K562 (cell line): ENCODE measurements around the gene ADGRA1. TPM values are rescaled to one million over a fixed set of nuclear protein-coding genes. Genes with fewer than 3 reads are reported as not detected.
"Not testable (repeated sequence)": the region's sequence is repeated elsewhere in the genome, so short reads cannot be mapped to it uniquely, and the experiment has no call there.

Experiments
- ATAC-seq: fragments of 200-7000 bp; cut with Tn5 transposase; 3 replicates; pipeline ENCODE4 v1.9.1; 2020; ENCODE audit warnings: moderate library complexity
- BruUV-seq: library from RNA; stranded (reverse); fragments of 400-500 nt; replicated peaks from 2 replicates; lab custom pipeline; 2021; lab: Mats Ljungman, UMichigan
- CTCF ChIA-PET: fragments of 300-600 bp; formaldehyde crosslinking; extraction: SDS; loops from one replicate; lab custom pipeline; 2021; ENCODE audit warnings: low intra/inter-chr PET ratio; lab: Yijun Ruan, JAX
- POLR2A ChIA-PET: fragments of 300-600, 350-650 bp; sonication (Branson Sonifier 250); formaldehyde crosslinking; extraction: SDS; loops from one replicate; lab custom pipeline; 2021; ENCODE audit warnings: antibody characterized with exemption, inconsistent platforms; lab: Yijun Ruan, JAX
- DNase-seq, 4 experiments: peaks; one replicate each; pipeline versions ENCODE4 v3.0.0 to v3.0.0-alpha.2; 2011 to 2018; ENCODE audit warnings: low spot score in 3 of 4, mixed read lengths in 3 of 4; ENCODE audit errors: extremely low read depth in 1 of 4
- FAIRE-seq: peaks from 2 replicates; lab custom pipeline; 2011; peaks lifted over from hg19 to GRCh38; lab: Jason Lieb, UNC
- H2AFZ ChIP-seq: 2 replicates; pipeline ENCODE4 v1.6.0; 2011; ENCODE audit warnings: low read depth, low read length, control low read depth, inconsistent platforms
- H3K27ac ChIP-seq: fragments of 200-600 bp; 3 replicates; pipeline ENCODE4 v1.8.0; 2011; ENCODE audit warnings: low read depth, mild to moderate bottlenecking, control low read depth, inconsistent platforms, low read length, moderate library complexity, mixed read lengths; ENCODE audit errors: extremely low read depth
- H3K27me3 ChIP-seq, 2 experiments: fragments of 300-600 bp in 1 of 2; 2 replicates in 1 of 2; 3 replicates in 1 of 2; pipeline versions ENCODE4 v1.6.0 to v1.8.0; 2011; ENCODE audit warnings: inconsistent platforms in 2 of 2, low read length in 2 of 2, mild to moderate bottlenecking in 1 of 2, mixed read lengths in 1 of 2, moderate library complexity in 1 of 2; ENCODE audit not compliant: control insufficient read depth in 2 of 2, insufficient read depth in 2 of 2
- H3K36me3 ChIP-seq: fragments of 300-600 bp; 3 replicates; pipeline ENCODE4 v1.8.0; 2011; ENCODE audit warnings: mild to moderate bottlenecking, low read length, inconsistent platforms; ENCODE audit not compliant: control insufficient read depth, insufficient read depth
- H3K4me1 ChIP-seq, 2 experiments: fragments of 200-600 bp in 1 of 2; replicated peaks in 1 of 2; 2 replicates in 1 of 2; 3 replicates in 1 of 2; pipeline versions ENCODE4 v1.5.1 to v1.8.0; 2011; ENCODE audit warnings: inconsistent platforms in 2 of 2, low read length in 2 of 2, mild to moderate bottlenecking in 1 of 2, mixed read lengths in 1 of 2, moderate library complexity in 1 of 2; ENCODE audit not compliant: control insufficient read depth in 2 of 2, insufficient read depth in 2 of 2
- H3K4me2 ChIP-seq: 2 replicates; pipeline ENCODE4 v1.6.1; 2011; ENCODE audit warnings: low read length, control low read depth, inconsistent platforms, mixed read lengths; ENCODE audit not compliant: insufficient read depth
- H3K4me3 ChIP-seq: fragments of 200-600 bp; sonication (generic), shearing (Covaris generic); 2 replicates; pipeline ENCODE4 v1.5.1; 2016; ENCODE audit warnings: control low read depth, inconsistent platforms
- H3K79me2 ChIP-seq: fragments of 200-600 bp; 3 replicates; pipeline ENCODE4 v1.8.0; 2011; ENCODE audit warnings: low read length, inconsistent platforms; ENCODE audit not compliant: control insufficient read depth, insufficient read depth
- H3K9ac ChIP-seq, 2 experiments: 2 replicates each; pipeline versions ENCODE4 v1.6.0 to v1.6.1; 2011; ENCODE audit warnings: low read depth in 2 of 2, low read length in 2 of 2, control low read depth in 1 of 2, inconsistent platforms in 1 of 2, mild to moderate bottlenecking in 1 of 2, mixed read lengths in 1 of 2; ENCODE audit not compliant: insufficient read depth in 1 of 2
- H3K9me1 ChIP-seq: one replicate; pipeline ENCODE4 v1.6.0; 2011; ENCODE audit warnings: inconsistent platforms, mild to moderate bottlenecking, low read length, moderate library complexity; ENCODE audit not compliant: control insufficient read depth, insufficient read depth
- H3K9me3 ChIP-seq: replicated peaks from 2 replicates; pipeline ENCODE4 v1.5.1; 2011; ENCODE audit warnings: low read depth, low read length, inconsistent platforms; ENCODE audit not compliant: control insufficient read depth, insufficient read depth
- H4K20me1 ChIP-seq: replicated peaks from 2 replicates; pipeline ENCODE4 v1.6.1; 2011; ENCODE audit warnings: low read length, inconsistent platforms, mixed read lengths; ENCODE audit not compliant: control insufficient read depth, insufficient read depth
- CBX3 ChIP-seq, 2 experiments: IDR thresholded peaks; 1 replicate in 1 of 2; 2 replicates in 1 of 2; pipeline ENCODE4 v1.6.1; 2012; ENCODE audit warnings: inconsistent platforms in 2 of 2, low read length in 2 of 2, borderline replicate concordance in 1 of 2, control low read depth in 1 of 2
- LEF1 ChIP-seq: fragments of 450-650 bp; IDR thresholded peaks from 2 replicates; pipeline ENCODE4 v1.6.1; 2016; ENCODE audit warnings: mild to moderate bottlenecking
- RB1 ChIP-seq: fragments of 450-650 bp; IDR thresholded peaks from 2 replicates; pipeline ENCODE4 v1.6.1; 2017; ENCODE audit warnings: low read depth, mild to moderate bottlenecking
- ZNF133 ChIP-seq: fragments of 250-450 bp; sonication (Bioruptor Pico); IDR thresholded peaks from 2 replicates; pipeline ENCODE4 v1.4.0; 2020; ENCODE audit warnings: mild to moderate bottlenecking
- ZNF24 ChIP-seq: fragments of 450-650 bp; IDR thresholded peaks from 2 replicates; pipeline ENCODE4 v1.6.1; 2016
- ZNF586 ChIP-seq: fragments of 450-650 bp; formaldehyde crosslinking; conservative IDR thresholded peaks from 2 replicates; pipeline ENCODE4 v1.4.0; 2020; ENCODE audit warnings: mild to moderate bottlenecking, moderate library complexity
- WGBS: fragments of 100-300 bp; shearing (Covaris generic); methylation state at CpG from one replicate; pipeline ENCODE4 v1.1.6; 2016; ENCODE audit warnings: low coverage, mixed read lengths; ENCODE audit not compliant: insufficient coverage; ENCODE audit errors: missing lambda C conversion rate; 5-methylcytosine and 5-hydroxymethylcytosine counted together
- in situ Hi-C: fragments of 300-500 bp; cut with MboI; formaldehyde crosslinking; loops from 4 replicates; pipeline ENCODE4 v1.15.0; 2018; ENCODE audit warnings: inconsistent platforms, mixed read lengths
- intact Hi-C: fragments of 100-400 bp; cut with micrococcal nuclease; formaldehyde crosslinking; loops from 2 replicates; pipeline ENCODE4 v1.14.2; 2022
- polyA plus RNA-seq, 8 experiments: library from polyadenylated mRNA; depleted of rRNA in 4 of 8; stranded (reverse) in 5 of 8; unstranded in 3 of 8; fragments of >200 nt; fragmentation: Nextera tagmentation in 2 of 8; fragmentation: Illumina TruSeq in 1 of 8; extraction: Ambion mirVana in 2 of 8; extraction: Trizol in 1 of 8; gene quantifications; 2 replicates each; pipeline versions ENCODE4 v1.2.1 to v1.2.3, GENCODE V29; 2011 to 2014; ENCODE audit warnings: inconsistent platforms in 1 of 8, missing spikeins in 1 of 8
- total RNA-seq, 7 experiments: library from RNA; depleted of rRNA in 6 of 7; stranded (reverse); fragments of >200 nt in 6 of 7; fragmentation: Illumina TruSeq in 2 of 7; extraction: Trizol in 2 of 7; gene quantifications; 2 replicates each; pipeline versions ENCODE4 v1.2.1 to v1.2.3, GENCODE V29; 2011 to 2021; ENCODE audit warnings: low replicate concordance in 1 of 7
- TF ChIP-seq, protein P1 (sequence below): fragments of 200-800 bp; sonication (Bioruptor generic); IDR thresholded peaks from 2 replicates; pipeline ENCODE4 v1.6.1; 2017; ENCODE audit warnings: missing genetic modification characterization, missing compliant biosample characterization
- TF ChIP-seq, protein P2 (sequence below), 3 experiments: fragments of 200-800 bp in 1 of 3; sonication (Bioruptor generic) in 1 of 3; sonication (generic) in 1 of 3; formaldehyde crosslinking in 1 of 3; IDR thresholded peaks; 2 replicates each; pipeline versions ENCODE4 v1.6.1 to v1.8.0; 2016 to 2022; ENCODE audit warnings: mild to moderate bottlenecking in 2 of 3, missing compliant biosample characterization in 2 of 3, missing genetic modification characterization in 2 of 3, missing genetic modification reagents in 1 of 3

Gene ADGRA1
- total and polyA plus RNA-seq, 9 of the 15 experiments (the other 6 are each of a cell fraction or from before 2014, with no cell fraction given) = not detected

DNA sequence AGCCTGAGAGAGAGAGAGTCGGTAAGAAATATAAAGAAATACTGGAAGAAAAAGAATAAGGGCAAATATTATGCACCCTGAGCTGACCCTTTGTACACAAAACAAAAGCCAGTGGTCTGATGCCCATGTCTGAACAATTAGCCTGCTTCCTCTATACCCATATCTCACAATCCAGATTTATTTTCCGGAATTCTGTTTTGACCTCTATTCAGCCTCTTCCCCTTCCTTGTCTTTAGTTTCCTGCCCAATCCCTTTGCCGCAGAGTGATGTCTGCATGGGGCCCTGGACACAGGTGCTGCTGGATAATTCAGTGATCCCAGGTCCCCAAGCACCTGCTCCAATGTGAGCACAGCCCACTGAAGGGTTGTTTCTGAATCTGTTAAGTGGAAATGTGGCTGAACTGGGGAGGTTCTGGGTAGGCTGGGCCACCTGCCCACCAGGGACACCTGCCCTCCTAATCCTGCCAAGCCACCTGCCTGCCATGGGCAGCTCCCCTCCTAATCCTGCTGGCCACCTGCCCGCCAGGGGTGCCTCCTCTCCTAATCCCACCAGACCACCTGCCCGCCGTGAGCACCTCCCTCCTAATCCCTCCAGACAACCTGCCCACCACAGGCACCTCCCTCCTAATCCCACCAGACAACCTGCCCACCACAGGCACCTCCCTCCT, 23.0 kb downstream of the ADGRA1 start:
- POLR2A ChIA-PET = no interaction called here

DNA sequence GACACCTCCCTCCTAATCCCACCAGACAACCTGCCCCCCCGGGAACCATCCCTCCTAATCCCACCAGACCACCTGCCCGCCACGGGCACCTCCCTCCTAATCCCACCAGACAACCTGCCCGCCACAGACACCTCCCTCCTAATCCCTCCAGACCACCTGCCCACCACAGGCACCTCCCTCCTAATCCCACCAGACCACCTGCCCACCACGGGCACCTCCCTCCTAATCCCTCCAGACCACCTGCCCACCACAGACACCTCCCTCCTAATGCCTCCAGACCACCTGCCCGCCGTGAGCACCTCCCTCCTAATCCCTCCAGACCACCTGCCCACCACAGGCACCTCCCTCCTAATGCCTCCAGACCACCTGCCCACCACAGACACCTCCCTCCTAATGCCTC, 23.9 kb downstream of the ADGRA1 start:
- FAIRE-seq, POLR2A ChIA-PET: not testable (repeated sequence)
- in situ Hi-C loops = loop anchor here (25.0 kb wide), 1 partner anchor 449 kb away; no protein-coding TSS in a partner anchor

More for the DNA sequence above, 23.0 kb downstream of the ADGRA1 start:
- no peaks in the 10 kb centered on the region for H3K79me2 ChIP-seq
- no peak overlapping the region for H3K4me3 ChIP-seq
- CTCF ChIA-PET = no interaction called here
- no peaks in the 10 kb centered on the region for H3K36me3 ChIP-seq
- no peak overlapping the region for H3K4me2 ChIP-seq
- H3K27ac ChIP-seq = no peak overlapping the region
- ATAC-seq (no peak), DNase-seq (no peak), FAIRE-seq (no peak)
- no TSS peak for BruUV-seq
- intact Hi-C loops = no loop called here
- no peak overlapping the region for H2AFZ ChIP-seq
- H4K20me1 ChIP-seq = no peaks in the 10 kb centered on the region
- peaks cover 0 to 8% of the 10 kb centered on the region in 2 experiments; a peak in 1 of 5 replicates for H3K4me1 ChIP-seq
- in situ Hi-C loops = loop anchor here (25.0 kb wide), 1 partner anchor 448 kb away; no protein-coding TSS in a partner anchor
- H3K27me3 ChIP-seq = peaks cover 0 to 12% of the 10 kb centered on the region in 2 experiments; a peak in 2 of 5 replicates
- no peak for TF ChIP-seq ZNF586 (CRISPR knock-in tag)
- TF ChIP-seq, protein P1, sequence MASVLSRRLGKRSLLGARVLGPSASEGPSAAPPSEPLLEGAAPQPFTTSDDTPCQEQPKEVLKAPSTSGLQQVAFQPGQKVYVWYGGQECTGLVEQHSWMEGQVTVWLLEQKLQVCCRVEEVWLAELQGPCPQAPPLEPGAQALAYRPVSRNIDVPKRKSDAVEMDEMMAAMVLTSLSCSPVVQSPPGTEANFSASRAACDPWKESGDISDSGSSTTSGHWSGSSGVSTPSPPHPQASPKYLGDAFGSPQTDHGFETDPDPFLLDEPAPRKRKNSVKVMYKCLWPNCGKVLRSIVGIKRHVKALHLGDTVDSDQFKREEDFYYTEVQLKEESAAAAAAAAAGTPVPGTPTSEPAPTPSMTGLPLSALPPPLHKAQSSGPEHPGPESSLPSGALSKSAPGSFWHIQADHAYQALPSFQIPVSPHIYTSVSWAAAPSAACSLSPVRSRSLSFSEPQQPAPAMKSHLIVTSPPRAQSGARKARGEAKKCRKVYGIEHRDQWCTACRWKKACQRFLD = no peak
- no peak for TF ChIP-seq ZNF24
- TF ChIP-seq ZNF133 = no peak
- TF ChIP-seq, protein P2, sequence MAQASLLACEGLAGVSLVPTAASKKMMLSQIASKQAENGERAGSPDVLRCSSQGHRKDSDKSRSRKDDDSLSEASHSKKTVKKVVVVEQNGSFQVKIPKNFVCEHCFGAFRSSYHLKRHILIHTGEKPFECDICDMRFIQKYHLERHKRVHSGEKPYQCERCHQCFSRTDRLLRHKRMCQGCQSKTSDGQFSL (CRISPR knock-in tag; IDR thresholded peaks at IDR 0.05) = no peak
- TF ChIP-seq, protein P2 (tag; IDR thresholded peaks at IDR 0.05) = no peak
- no peak for TF ChIP-seq RB1
- TF ChIP-seq LEF1 = no peak
- TF ChIP-seq CBX3 (IDR thresholded peaks at IDR 0.05; ENCODE audit: borderline replicate concordance in 1 of 2, low read length in 2 of 2) = no peak
- WGBS = 0% methylated on average over 4 of the region's 6 CpGs
- H3K9me3 ChIP-seq = no peaks in the 10 kb centered on the region
- no peaks in the 10 kb centered on the region for H3K9me1 ChIP-seq
- no peak overlapping the region for H3K9ac ChIP-seq

More for the DNA sequence above, 23.9 kb downstream of the ADGRA1 start:
- H3K9me1 ChIP-seq, H3K27ac ChIP-seq, H3K4me2 ChIP-seq, intact Hi-C loops, H3K9me3 ChIP-seq, H3K4me3 ChIP-seq, ATAC-seq, H3K9ac ChIP-seq, DNase-seq, H4K20me1 ChIP-seq, H3K27me3 ChIP-seq, CTCF ChIA-PET, H3K36me3 ChIP-seq, H3K4me1 ChIP-seq, H2AFZ ChIP-seq, BruUV-seq, H3K79me2 ChIP-seq: not testable (repeated sequence)
- WGBS = 0% methylated on average over 2 of the region's 7 CpGs
